ENCODE measurements around the gene TEC. TPM values are rescaled to one million over a fixed set of nuclear protein-coding genes. Genes with fewer than 3 reads are reported as not detected.

The TEC gene
- total RNA-seq, 2 donors from 2014 or later, result 4.5 to 12.8 TPM

- Histone ChIP-seq H3K4me1 (ENCODE audit: control insufficient read depth in 1 of 2, low read depth in 2 of 2) (no peaks in the 10 kb centered on the region), H3K9me3 (no peaks in the 10 kb centered on the region), H3K27ac (no peak overlapping the region), H3K36me3 (no peaks in the 10 kb centered on the region), H3K27me3 (replicated peaks; ENCODE audit: insufficient read depth) (no peaks in the 10 kb centered on the region), H3K4me3 (no peak overlapping the region)
- DNase-seq (ENCODE audit: low spot score) (no peak), ATAC-seq (ENCODE audit: insufficient number of reproducible peaks, low FRiP score, low read depth) (no peak)
- TF ChIP-seq CTCF (IDR thresholded peaks at IDR 0.05), result no peak
Observed at GRCh38 chr4:48215977-48216376, 53.7 kb downstream of the TEC start.

GRCh38 chr4:48212165-48212564 lies 57.5 kb downstream of the TEC start:
- no peak for ATAC-seq (ENCODE audit: insufficient number of reproducible peaks, low FRiP score, low read depth)

GRCh38 chr4:48210966-48211328 lies 58.7 kb downstream of the TEC start:
- H3K27me3 ChIP-seq (replicated peaks; ENCODE audit: insufficient read depth), result no peaks in the 10 kb centered on the region
- H3K4me1 ChIP-seq (ENCODE audit: control insufficient read depth in 1 of 2, low read depth in 2 of 2), result no peaks in the 10 kb centered on the region
- no peak for TF ChIP-seq CTCF (IDR thresholded peaks at IDR 0.05)
- H3K4me3 ChIP-seq, result no peak overlapping the region
- no peaks in the 10 kb centered on the region for H3K36me3 ChIP-seq
- no peaks in the 10 kb centered on the region for H3K9me3 ChIP-seq
- DNase-seq (ENCODE audit: low spot score) (no peak), ATAC-seq (ENCODE audit: insufficient number of reproducible peaks, low FRiP score, low read depth) (no peak)
- H3K27ac ChIP-seq, result no peak overlapping the region

More at GRCh38 chr4:48212165-48212564, 57.5 kb downstream of the TEC start:
- Histone ChIP-seq H3K9me3 (no peaks in the 10 kb centered on the region), H3K27ac (no peak overlapping the region), H3K36me3 (no peaks in the 10 kb centered on the region), H3K27me3 (replicated peaks; ENCODE audit: insufficient read depth) (no peaks in the 10 kb centered on the region), H3K4me1 (ENCODE audit: control insufficient read depth in 1 of 2, low read depth in 2 of 2) (no peaks in the 10 kb centered on the region), H3K4me3 (no peak overlapping the region)
- no peak for DNase-seq (ENCODE audit: low spot score)
- TF ChIP-seq CTCF (IDR thresholded peaks at IDR 0.05), result no peak

- TF ChIP-seq CTCF (IDR thresholded peaks at IDR 0.05), result no peak
- H3K36me3 ChIP-seq, result no peaks in the 10 kb centered on the region
- no peaks in the 10 kb centered on the region for H3K9me3 ChIP-seq
- no peaks in the 10 kb centered on the region for H3K27me3 ChIP-seq (replicated peaks; ENCODE audit: insufficient read depth)
- H3K4me3 ChIP-seq, result no peak overlapping the region
- DNase-seq (ENCODE audit: low spot score), result no peak
- H3K27ac ChIP-seq, result no peak overlapping the region
- H3K4me1 ChIP-seq (ENCODE audit: control insufficient read depth in 1 of 2, low read depth in 2 of 2), result no peaks in the 10 kb centered on the region
- no peak for ATAC-seq (ENCODE audit: insufficient number of reproducible peaks, low FRiP score, low read depth)
Observed at GRCh38 chr4:48205626-48206025, 64.0 kb downstream of the TEC start.

GRCh38 chr4:48205107-48205506 lies 64.5 kb downstream of the TEC start:
- TF ChIP-seq CTCF (IDR thresholded peaks at IDR 0.05), result no peak
- Histone ChIP-seq H3K9me3 (no peaks in the 10 kb centered on the region), H3K4me1 (ENCODE audit: control insufficient read depth in 1 of 2, low read depth in 2 of 2) (no peaks in the 10 kb centered on the region), H3K27me3 (replicated peaks; ENCODE audit: insufficient read depth) (no peaks in the 10 kb centered on the region), H3K4me3 (no peak overlapping the region), H3K27ac (no peak overlapping the region), H3K36me3 (no peaks in the 10 kb centered on the region)
- no peak for ATAC-seq (ENCODE audit: insufficient number of reproducible peaks, low FRiP score, low read depth)
- no peak for DNase-seq (ENCODE audit: low spot score)

All from thoracic aorta (tissue), 2 donors.